Measurements from ENCODE around the gene PEAK3. TPM values are rescaled to one million over a fixed set of nuclear protein-coding genes. Genes with fewer than 3 reads are reported as not detected.

Gene PEAK3
- total RNA-seq, 1 donor from 2014 or later, result 0.51 TPM

DNA sequence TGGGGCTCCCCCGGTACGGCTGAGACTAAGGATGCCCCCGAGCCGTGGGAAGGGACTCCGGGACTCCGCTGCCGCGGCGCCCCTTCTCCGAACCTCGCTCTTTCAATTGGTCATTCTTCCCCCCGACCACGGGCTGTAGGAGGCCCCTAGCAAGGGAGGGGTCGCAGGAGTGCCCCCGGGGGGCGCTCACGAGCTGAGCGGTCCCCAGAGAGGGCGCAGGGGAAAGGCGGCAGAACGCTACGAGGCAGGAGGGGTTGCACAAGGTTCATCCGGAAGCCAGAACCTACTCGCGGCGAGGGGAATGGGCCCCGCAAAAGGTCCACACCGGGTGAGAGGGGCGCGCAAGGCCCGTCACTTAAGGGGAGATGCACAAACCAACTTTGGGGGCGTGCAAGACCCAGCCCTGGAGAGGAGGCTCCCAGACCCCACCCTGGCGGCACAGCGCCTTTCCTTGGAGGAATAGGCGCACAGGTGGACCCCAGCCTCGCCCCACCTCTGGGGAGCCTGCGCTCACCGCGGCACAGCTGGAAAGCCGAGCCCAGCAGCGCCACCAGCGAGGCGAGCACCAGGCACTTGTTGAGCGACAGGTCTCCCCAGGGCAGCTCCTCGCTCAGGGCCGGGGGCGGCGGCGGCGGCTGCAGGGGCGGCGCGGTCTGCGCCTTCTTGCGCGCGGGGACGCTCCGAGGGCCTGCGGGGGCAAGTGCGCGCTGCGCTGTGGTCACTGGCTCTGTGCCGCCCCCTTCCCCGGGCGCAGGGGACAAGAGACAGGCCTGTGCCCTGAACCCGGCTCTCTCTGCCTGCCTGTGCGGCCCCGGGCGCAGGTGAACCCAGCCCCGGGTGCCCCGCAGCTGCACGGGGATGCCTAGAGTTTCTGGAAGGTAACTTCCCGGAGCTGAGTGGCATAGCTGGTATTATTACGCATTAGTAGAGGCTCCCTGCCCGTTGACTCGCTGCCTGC lies 28.6 kb downstream of the PEAK3 start:
- Mint-ChIP-seq H3K9me3 (ENCODE audit: unreplicated experiment) (no peaks in the 10 kb centered on the region), H3K36me3 (ENCODE audit: unreplicated experiment) (no peaks in the 10 kb centered on the region), H3K4me1 (ENCODE audit: unreplicated experiment) (peaks cover 6% of the 10 kb centered on the region), H3K27ac (ENCODE audit: unreplicated experiment) (no peak overlapping the region), H3K4me3 (ENCODE audit: unreplicated experiment) (no peak overlapping the region), H3K27me3 (ENCODE audit: unreplicated experiment) (no peaks in the 10 kb centered on the region)
- DNase-seq (ENCODE audit: extremely low spot score, unreplicated experiment), result no peak
- TF ChIP-seq, protein P1, sequence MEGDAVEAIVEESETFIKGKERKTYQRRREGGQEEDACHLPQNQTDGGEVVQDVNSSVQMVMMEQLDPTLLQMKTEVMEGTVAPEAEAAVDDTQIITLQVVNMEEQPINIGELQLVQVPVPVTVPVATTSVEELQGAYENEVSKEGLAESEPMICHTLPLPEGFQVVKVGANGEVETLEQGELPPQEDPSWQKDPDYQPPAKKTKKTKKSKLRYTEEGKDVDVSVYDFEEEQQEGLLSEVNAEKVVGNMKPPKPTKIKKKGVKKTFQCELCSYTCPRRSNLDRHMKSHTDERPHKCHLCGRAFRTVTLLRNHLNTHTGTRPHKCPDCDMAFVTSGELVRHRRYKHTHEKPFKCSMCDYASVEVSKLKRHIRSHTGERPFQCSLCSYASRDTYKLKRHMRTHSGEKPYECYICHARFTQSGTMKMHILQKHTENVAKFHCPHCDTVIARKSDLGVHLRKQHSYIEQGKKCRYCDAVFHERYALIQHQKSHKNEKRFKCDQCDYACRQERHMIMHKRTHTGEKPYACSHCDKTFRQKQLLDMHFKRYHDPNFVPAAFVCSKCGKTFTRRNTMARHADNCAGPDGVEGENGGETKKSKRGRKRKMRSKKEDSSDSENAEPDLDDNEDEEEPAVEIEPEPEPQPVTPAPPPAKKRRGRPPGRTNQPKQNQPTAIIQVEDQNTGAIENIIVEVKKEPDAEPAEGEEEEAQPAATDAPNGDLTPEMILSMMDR (IDR thresholded peaks at IDR 0.05), result peak; percentile 30

DNA sequence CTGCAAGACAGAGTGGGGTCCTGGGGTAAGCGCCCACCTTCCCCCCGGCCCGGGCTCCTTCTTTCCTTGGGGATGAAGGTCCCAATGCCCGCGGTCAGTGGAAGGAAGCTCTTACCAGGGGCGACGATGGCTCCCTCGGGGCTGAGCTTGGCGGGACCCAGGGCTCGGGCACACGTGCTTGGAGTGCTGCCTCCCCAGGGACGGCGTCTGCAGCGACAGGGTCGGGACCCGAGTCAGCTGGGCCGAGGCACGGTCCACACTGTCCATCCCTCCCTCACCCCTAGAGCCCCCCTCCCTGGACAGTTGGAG lies 29.2 kb downstream of the PEAK3 start:
- peaks cover 6% of the 10 kb centered on the region for H3K4me1 Mint-ChIP-seq (ENCODE audit: unreplicated experiment)
- DNase-seq (ENCODE audit: extremely low spot score, unreplicated experiment), result no peak
- no peaks in the 10 kb centered on the region for H3K36me3 Mint-ChIP-seq (ENCODE audit: unreplicated experiment)
- TF ChIP-seq, protein P1 (IDR thresholded peaks at IDR 0.05), result no peak
- no peak overlapping the region for H3K27ac Mint-ChIP-seq (ENCODE audit: unreplicated experiment)
- no peak overlapping the region for H3K4me3 Mint-ChIP-seq (ENCODE audit: unreplicated experiment)
- no peaks in the 10 kb centered on the region for H3K27me3 Mint-ChIP-seq (ENCODE audit: unreplicated experiment)
- H3K9me3 Mint-ChIP-seq (ENCODE audit: unreplicated experiment), result no peaks in the 10 kb centered on the region

DNA sequence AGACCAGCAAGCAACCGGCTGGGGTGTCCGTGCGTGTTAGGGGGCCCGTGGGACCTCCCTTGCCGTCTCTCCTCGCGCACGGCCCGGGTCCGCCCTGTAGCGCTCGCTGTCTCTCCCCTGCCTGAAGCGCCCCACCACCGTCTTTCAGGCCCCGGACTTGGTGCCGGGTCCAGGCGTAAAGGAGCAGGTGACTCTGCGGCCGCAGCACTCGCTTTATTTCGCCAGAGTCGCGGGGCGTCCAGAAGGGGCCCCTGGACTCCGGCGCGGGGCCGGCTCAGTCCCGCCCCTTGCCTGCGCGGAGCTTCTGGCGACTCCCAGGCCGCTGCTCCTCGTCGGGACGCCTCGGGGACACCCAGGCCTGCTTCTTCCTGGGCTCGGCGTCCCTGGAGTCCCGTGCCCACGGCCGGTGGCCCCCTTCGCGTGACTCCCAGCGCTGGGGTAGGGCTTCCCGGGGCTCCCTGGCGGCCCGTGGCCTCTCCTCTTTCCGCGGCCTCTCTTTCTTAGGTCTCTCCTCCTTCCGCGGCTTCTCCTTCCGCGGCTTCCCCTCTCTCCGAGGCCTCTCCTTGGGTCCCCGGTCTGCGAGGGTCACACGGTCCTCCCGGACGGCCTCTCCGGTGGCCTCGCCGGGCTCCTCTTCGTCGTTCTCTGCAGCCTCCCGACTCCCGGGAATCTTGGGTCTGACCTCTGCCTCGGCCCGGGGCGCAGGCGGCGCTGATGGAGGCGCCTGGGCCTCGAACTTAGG lies 29.7 kb downstream of the PEAK3 start:
- H3K27me3 Mint-ChIP-seq (ENCODE audit: unreplicated experiment), result no peaks in the 10 kb centered on the region
- peaks cover 6% of the 10 kb centered on the region for H3K4me1 Mint-ChIP-seq (ENCODE audit: unreplicated experiment)
- TF ChIP-seq, protein P1 (IDR thresholded peaks at IDR 0.05), result no peak
- no peak for DNase-seq (ENCODE audit: extremely low spot score, unreplicated experiment)
- H3K4me3 Mint-ChIP-seq (ENCODE audit: unreplicated experiment), result no peak overlapping the region
- H3K36me3 Mint-ChIP-seq (ENCODE audit: unreplicated experiment), result no peaks in the 10 kb centered on the region
- H3K27ac Mint-ChIP-seq (ENCODE audit: unreplicated experiment), result no peak overlapping the region
- no peaks in the 10 kb centered on the region for H3K9me3 Mint-ChIP-seq (ENCODE audit: unreplicated experiment)

DNA sequence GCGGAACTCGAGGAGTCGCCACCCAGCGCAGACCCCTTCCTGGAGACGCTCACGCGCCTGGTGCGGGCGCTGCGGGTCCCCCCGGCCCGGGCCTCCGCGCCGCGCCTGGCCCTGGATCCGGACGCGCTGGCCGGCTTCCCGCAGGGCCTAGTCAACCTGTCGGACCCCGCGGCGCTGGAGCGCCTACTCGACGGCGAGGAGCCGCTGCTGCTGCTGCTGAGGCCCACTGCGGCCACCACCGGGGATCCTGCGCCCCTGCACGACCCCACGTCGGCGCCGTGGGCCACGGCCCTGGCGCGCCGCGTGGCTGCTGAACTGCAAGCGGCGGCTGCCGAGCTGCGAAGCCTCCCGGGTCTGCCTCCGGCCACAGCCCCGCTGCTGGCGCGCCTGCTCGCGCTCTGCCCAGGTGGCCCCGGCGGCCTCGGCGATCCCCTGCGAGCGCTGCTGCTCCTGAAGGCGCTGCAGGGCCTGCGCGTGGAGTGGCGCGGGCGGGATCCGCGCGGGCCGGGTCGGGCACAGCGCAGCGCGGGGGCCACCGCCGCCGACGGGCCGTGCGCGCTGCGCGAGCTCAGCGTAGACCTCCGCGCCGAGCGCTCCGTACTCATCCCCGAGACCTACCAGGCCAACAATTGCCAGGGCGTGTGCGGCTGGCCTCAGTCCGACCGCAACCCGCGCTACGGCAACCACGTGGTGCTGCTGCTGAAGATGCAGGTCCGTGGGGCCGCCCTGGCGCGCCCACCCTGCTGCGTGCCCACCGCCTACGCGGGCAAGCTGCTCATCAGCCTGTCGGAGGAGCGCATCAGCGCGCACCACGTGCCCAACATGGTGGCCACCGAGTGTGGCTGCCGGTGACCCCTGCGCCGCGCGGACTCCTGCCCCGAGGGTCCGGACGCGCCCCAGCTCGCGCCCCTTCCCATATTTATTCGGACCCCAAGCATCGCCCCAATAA lies 30.6 kb downstream of the PEAK3 start:
- no peak for DNase-seq (ENCODE audit: extremely low spot score, unreplicated experiment)
- TF ChIP-seq, protein P1 (IDR thresholded peaks at IDR 0.05), result no peak
- Mint-ChIP-seq H3K4me3 (ENCODE audit: unreplicated experiment) (no peak overlapping the region), H3K36me3 (ENCODE audit: unreplicated experiment) (no peaks in the 10 kb centered on the region), H3K27ac (ENCODE audit: unreplicated experiment) (no peak overlapping the region), H3K27me3 (ENCODE audit: unreplicated experiment) (no peaks in the 10 kb centered on the region), H3K4me1 (ENCODE audit: unreplicated experiment) (peaks cover 6% of the 10 kb centered on the region), H3K9me3 (ENCODE audit: unreplicated experiment) (no peaks in the 10 kb centered on the region)
